Naive B cell (primary cell): Measurements from ENCODE around the gene DNAJC11. TPM values are rescaled to one million over a fixed set of nuclear protein-coding genes. Genes with fewer than 3 reads are reported as not detected.

ENCODE experiments used
- ATAC-seq, 2 donors: fragments of 150-1000 bp; cut with Tn5 transposase; 2 replicates each; pipeline ENCODE4 v1.10.0; 2021; ENCODE audit warnings: low read depth in 2 of 2, mild to moderate bottlenecking in 2 of 2, moderate library complexity in 2 of 2
- DNase-seq: peaks from one replicate; pipeline ENCODE4 v3.0.0; 2022
- H3K27ac Mint-ChIP-seq, 6 donors: one replicate each; pipeline ENCODE4 v1.8.0; 2020 to 2022; ENCODE audit warnings: mild to moderate bottlenecking in 6 of 6, mixed read lengths in 6 of 6, moderate library complexity in 5 of 6, inconsistent platforms in 2 of 6
- H3K27me3 Mint-ChIP-seq, 3 donors: one replicate each; pipeline ENCODE4 v1.8.0; 2021 to 2022; ENCODE audit warnings: mixed read lengths in 3 of 3, mild to moderate bottlenecking in 1 of 3
- H3K36me3 Mint-ChIP-seq, 2 donors: one replicate each; pipeline ENCODE4 v1.8.0; 2020 to 2022; ENCODE audit warnings: mixed read lengths in 2 of 2, inconsistent platforms in 1 of 2, mild to moderate bottlenecking in 1 of 2
- H3K4me1 Mint-ChIP-seq, 3 donors: one replicate each; pipeline ENCODE4 v1.8.0; 2020 to 2022; ENCODE audit warnings: mixed read lengths in 3 of 3, inconsistent platforms in 1 of 3, mild to moderate bottlenecking in 1 of 3, moderate library complexity in 1 of 3
- H3K4me3 Mint-ChIP-seq, 8 donors: one replicate each; pipeline ENCODE4 v1.8.0; 2020 to 2022; ENCODE audit warnings: mild to moderate bottlenecking in 8 of 8, mixed read lengths in 8 of 8, moderate library complexity in 8 of 8, inconsistent platforms in 2 of 8
- H3K9me3 Mint-ChIP-seq, 7 donors: one replicate each; pipeline ENCODE4 v1.8.0; 2020 to 2022; ENCODE audit warnings: mixed read lengths in 7 of 7, mild to moderate bottlenecking in 5 of 7, inconsistent platforms in 2 of 7, moderate library complexity in 1 of 7
- polyA plus RNA-seq, 6 donors: library from polyadenylated mRNA; unstranded; fragments of 300-500 nt; fragmentation: Illumina TruSeq; gene quantifications; one replicate each; pipeline ENCODE4 v1.2.3, GENCODE V29; 2021; ENCODE audit warnings: low read depth in 6 of 6

The DNAJC11 gene
- polyA plus RNA-seq, 6 donors from 2014 or later = 17.4 to 24.6 (median 20.5) TPM

DNA sequence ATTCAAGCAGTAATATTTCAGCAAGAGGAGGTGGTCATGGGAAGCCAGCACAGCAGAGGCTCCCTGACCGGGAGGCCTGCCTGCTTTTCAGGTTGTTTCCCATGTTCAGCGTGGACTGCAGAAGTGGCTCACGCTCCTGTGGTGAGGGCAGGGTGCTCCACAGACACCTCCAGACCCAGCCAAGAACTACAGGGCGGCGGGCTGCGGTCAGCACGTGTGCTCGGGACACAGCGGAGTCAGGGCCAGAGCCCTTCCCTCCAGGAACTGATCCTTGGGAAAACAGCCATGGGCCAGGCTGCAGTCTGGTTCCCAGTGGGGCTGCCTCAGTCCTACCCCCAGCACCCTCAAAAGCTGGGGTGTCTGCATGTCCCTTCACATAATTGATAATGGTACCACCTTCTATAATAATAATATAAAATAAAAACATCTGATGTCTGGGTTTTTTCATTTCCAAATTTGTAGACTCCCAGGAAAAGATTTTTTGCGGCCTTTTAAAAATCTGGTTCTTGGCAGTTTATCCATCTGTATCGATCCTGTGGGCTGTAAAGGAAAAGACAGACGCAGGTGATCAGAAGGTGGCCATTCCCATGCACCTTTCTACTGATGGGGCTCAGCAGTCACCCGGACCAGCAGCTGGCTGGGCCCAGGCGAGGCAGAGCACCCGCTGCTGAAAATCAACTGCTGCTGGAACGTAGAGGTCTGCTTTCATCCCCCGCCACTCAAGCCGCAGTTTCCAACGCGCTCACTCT lies 66.3 kb downstream of the DNAJC11 start:
- H3K36me3 Mint-ChIP-seq = no peaks in the 10 kb centered on the region
- DNase-seq (no peak), ATAC-seq (no peak)
- H3K27me3 Mint-ChIP-seq = no peaks in the 10 kb centered on the region
- H3K4me1 Mint-ChIP-seq = no peaks in the 10 kb centered on the region
- H3K9me3 Mint-ChIP-seq = no peaks in the 10 kb centered on the region
- H3K4me3 Mint-ChIP-seq = no peak overlapping the region
- H3K27ac Mint-ChIP-seq = no peak overlapping the region

DNA sequence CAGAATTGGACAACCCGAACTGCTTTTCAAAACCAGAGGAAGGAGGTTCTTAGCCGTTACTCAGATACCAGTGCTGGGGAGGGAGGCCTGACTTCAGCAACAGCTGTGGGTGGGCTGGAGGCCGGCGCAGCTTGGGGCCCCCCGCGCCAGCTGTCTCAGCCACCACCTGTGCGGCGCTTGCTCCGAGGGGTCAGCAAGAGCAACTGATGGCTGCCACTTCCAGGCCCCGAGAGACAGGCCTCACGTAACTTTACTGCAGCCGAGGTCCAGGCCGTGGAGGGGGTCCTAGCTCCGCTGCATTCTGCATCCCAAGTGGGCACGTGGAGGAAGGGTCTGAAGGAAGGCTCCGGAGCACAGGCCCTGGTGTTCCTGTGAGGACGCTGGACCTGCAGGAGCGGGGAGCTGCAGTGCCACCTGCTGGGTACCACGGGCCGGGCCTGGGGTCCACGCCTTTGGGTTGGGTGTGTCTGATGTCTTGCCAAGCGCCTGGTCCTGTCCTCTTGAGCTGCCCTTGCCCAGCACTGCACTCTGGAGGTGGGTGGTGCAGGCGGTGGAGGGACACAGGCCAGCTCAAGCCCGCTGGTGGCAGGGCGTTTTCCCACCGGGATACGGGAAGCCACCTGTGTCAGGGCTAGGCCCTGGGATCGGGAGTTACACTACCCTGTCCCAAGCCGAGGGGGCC lies 67.1 kb downstream of the DNAJC11 start:
- no peaks in the 10 kb centered on the region for H3K27me3 Mint-ChIP-seq
- DNase-seq (no peak), ATAC-seq (peak in 1 of 2 donors; percentile 41)
- H3K4me1 Mint-ChIP-seq = peaks cover 1 to 7% (median 5%) of the 10 kb centered on the region in 3 donors
- H3K9me3 Mint-ChIP-seq = no peaks in the 10 kb centered on the region
- peak overlapping the region in 1 of 6 donors; percentile 47 for H3K27ac Mint-ChIP-seq
- H3K36me3 Mint-ChIP-seq = peaks cover 0 to 5% of the 10 kb centered on the region in 2 donors
- no peak overlapping the region for H3K4me3 Mint-ChIP-seq

DNA sequence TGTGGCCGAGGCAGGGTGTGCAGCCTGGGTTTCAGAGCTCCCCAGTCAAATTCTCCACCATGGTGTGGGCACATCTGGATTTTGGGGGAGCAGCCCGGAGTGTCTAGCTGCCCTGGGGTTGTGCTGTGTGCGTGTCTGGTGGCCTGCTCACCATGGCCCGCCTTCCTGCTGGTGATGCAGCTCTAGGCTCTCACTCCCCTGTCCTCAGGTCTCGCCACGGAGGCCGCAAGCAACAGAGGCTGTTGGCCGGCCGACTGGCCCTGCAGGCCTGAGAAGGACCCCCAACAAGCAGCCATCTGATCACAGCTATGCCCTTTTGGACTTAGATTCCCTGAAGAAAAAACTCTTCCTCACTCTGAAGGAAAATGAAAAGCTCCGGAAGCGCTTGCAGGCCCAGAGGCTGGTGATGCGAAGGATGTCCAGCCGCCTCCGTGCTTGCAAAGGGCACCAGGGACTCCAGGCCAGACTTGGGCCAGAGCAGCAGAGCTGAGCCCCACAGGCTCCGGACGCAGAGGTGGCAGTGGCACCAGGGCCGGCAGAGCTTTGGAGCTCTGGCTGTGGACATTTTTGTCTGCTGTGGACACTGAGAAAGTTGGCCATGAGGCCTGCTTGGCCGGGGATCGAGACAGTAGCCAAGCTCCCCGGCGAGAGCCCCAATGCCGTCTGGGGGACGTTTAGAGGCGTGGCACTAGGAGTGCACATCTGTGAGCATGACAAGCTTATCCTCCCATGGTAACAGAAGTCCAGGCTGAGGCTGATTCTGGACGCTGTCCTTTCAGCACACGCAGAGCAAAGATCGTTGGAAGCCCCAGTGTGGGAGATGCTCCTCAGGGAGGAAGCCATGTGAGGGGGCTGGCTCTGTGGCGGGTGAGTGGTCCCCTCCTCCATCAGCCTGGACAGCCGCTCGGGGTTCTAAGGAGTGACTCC lies 68.8 kb downstream of the DNAJC11 start:
- Mint-ChIP-seq H3K27ac (peak overlapping the region in 3 of 6 donors; percentile 39 to 53 (median 47)), H3K36me3 (peaks cover 0 to 8% of the 10 kb centered on the region in 2 donors), H3K4me3 (peak overlapping the region in 1 of 8 donors; percentile 15), H3K9me3 (no peaks in the 10 kb centered on the region), H3K27me3 (no peaks in the 10 kb centered on the region), H3K4me1 (peaks cover 7 to 14% (median 10%) of the 10 kb centered on the region in 3 donors)
- no peak for DNase-seq
- ATAC-seq = no peak

- Mint-ChIP-seq H3K27ac (no peak overlapping the region), H3K4me1 (peaks cover 24 to 32% (median 27%) of the 10 kb centered on the region in 3 donors), H3K9me3 (no peaks in the 10 kb centered on the region), H3K27me3 (no peaks in the 10 kb centered on the region), H3K4me3 (no peak overlapping the region), H3K36me3 (peaks cover 0 to 8% of the 10 kb centered on the region in 2 donors)
- ATAC-seq (no peak), DNase-seq (no peak)
Measured at GRCh38 chr1:6631058-6631457, 70.6 kb downstream of the DNAJC11 start.

- DNase-seq (no peak), ATAC-seq (no peak)
- Mint-ChIP-seq H3K27me3 (no peaks in the 10 kb centered on the region), H3K4me3 (peak overlapping the region in 2 of 8 donors; percentile 36 to 75), H3K4me1 (peaks cover 27 to 38% (median 28%) of the 10 kb centered on the region in 3 donors), H3K27ac (no peak overlapping the region), H3K36me3 (peaks cover 0 to 8% of the 10 kb centered on the region in 2 donors), H3K9me3 (no peaks in the 10 kb centered on the region)
Measured at GRCh38 chr1:6630027-6630426, 71.6 kb downstream of the DNAJC11 start.

- DNase-seq = no peak
- peaks cover 28 to 43% (median 31%) of the 10 kb centered on the region in 3 donors for H3K4me1 Mint-ChIP-seq
- no peaks in the 10 kb centered on the region for H3K27me3 Mint-ChIP-seq
- H3K9me3 Mint-ChIP-seq = no peaks in the 10 kb centered on the region
- no peak for ATAC-seq
- peak overlapping the region in 1 of 8 donors; percentile 66 for H3K4me3 Mint-ChIP-seq
- peak overlapping the region in 1 of 6 donors; percentile 54 for H3K27ac Mint-ChIP-seq
- H3K36me3 Mint-ChIP-seq = peaks cover 0 to 8% of the 10 kb centered on the region in 2 donors
Measured at GRCh38 chr1:6628971-6629479, 72.6 kb downstream of the DNAJC11 start.

GRCh38 chr1:6627841-6628545 lies 73.6 kb downstream of the DNAJC11 start:
- H3K27me3 Mint-ChIP-seq = no peaks in the 10 kb centered on the region
- DNase-seq = no peak
- peaks cover 28 to 43% (median 34%) of the 10 kb centered on the region in 3 donors for H3K4me1 Mint-ChIP-seq
- H3K27ac Mint-ChIP-seq = peak overlapping the region in 2 of 6 donors; percentile 59 to 92
- no peaks in the 10 kb centered on the region for H3K9me3 Mint-ChIP-seq
- H3K4me3 Mint-ChIP-seq = peak overlapping the region in 7 of 8 donors; percentile 31 to 91 (median 86)
- peaks cover 0 to 8% of the 10 kb centered on the region in 2 donors for H3K36me3 Mint-ChIP-seq
- no peak for ATAC-seq

GRCh38 chr1:6627031-6627430 lies 74.6 kb downstream of the DNAJC11 start:
- no peak for DNase-seq
- Mint-ChIP-seq H3K4me3 (peak overlapping the region; percentile 64 to 94 (median 89)), H3K27ac (peak overlapping the region in 4 of 6 donors; percentile 24 to 91 (median 66)), H3K9me3 (no peaks in the 10 kb centered on the region), H3K4me1 (peaks cover 28 to 43% (median 34%) of the 10 kb centered on the region in 3 donors), H3K27me3 (no peaks in the 10 kb centered on the region), H3K36me3 (peaks cover 0 to 8% of the 10 kb centered on the region in 2 donors)
- ATAC-seq = peak in 1 of 2 donors; percentile 28

DNA sequence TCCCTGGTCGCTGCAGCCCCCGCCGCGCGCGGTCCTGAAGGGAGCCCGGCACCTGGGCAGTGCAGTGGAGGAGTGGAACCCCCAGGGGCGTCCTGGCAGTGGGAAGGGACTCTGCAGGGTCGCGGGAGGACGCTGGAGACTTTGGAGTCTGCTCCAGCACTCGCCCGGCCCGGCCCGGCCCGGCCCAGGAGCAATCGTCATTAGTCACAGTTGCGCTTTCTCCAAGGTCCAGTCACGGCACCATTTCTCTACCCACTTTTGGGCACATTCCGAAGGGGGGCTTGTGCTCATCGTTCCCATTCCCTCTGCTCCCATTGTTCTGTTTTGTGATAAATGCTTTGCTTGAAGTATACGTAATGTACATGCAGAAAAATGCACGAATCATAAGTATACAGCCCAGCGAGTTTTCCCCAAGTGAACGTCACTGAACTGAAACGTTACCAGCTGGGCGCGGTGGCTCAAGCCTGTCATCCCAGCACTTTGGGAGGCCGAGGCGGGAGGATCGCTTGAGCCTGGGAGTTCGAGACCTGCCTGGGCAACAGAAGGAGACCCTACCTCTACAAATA lies 75.9 kb downstream of the DNAJC11 start:
- DNase-seq = no peak
- H3K36me3 Mint-ChIP-seq = peaks cover 0 to 8% of the 10 kb centered on the region in 2 donors
- H3K9me3 Mint-ChIP-seq = no peaks in the 10 kb centered on the region
- H3K4me3 Mint-ChIP-seq = peak overlapping the region; percentile 84 to 94 (median 90)
- H3K27me3 Mint-ChIP-seq = no peaks in the 10 kb centered on the region
- H3K4me1 Mint-ChIP-seq = peaks cover 28 to 43% (median 34%) of the 10 kb centered on the region in 3 donors
- peak overlapping the region in 5 of 6 donors; percentile 57 to 74 (median 66) for H3K27ac Mint-ChIP-seq
- ATAC-seq = peak in 1 of 2 donors; percentile 30

GRCh38 chr1:6624710-6625583 lies 76.7 kb downstream of the DNAJC11 start, which contains the start of gene THAP3:
TSS of gene THAP3 (plus strand) at chr1:6624868. CDS start at chr1:6625219, 351 bp downstream.
- peak within 1 kb of the TSS in 5 of 6 donors; percentile 66 to 82 (median 72) for H3K27ac Mint-ChIP-seq
- peak within 1 kb of the TSS; percentile 84 to 94 (median 90) for H3K4me3 Mint-ChIP-seq
- ATAC-seq (peak; percentile 91 to 96), DNase-seq (peak; percentile 83)
- H3K27me3 Mint-ChIP-seq = no peaks in the 10 kb centered on the region
- no peaks in the 10 kb centered on the region for H3K9me3 Mint-ChIP-seq
- peaks cover 0 to 12% of the 10 kb centered on the region in 2 donors for H3K36me3 Mint-ChIP-seq
- H3K4me1 Mint-ChIP-seq = peaks cover 28 to 41% (median 34%) of the 10 kb centered on the region in 3 donors

DNA sequence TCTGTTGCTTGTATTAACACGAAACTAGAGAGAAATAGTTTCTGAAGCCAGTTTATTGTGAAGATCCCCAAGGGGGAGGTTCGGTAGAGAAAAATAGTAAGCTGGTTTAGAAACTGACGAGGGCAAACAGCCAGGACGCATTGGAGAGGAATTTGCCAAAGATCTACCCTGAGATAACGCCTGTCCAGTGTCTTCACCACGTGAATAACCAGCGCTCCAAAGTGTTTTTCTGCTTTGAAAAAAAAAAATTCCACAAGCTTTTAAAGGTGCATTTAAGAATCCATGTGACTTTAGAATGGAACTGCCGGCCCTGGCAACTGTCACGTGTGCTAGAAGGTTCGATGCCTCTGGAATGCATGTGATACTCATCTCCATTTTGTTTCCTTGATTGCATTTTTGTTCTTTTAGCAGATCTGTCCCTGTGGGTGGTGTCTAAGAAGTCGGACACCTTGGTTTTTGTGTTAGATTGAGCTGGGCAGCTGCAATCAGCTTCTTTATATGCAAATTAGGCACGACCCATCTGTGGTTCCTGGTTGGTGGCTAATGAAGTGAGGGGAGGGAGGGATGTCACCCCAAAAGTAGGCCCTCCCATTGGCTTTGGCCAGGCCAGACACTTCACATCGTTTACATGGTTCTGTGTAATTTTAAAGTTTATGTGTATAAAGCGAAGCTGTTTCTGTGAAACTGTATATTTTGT lies 78.2 kb downstream of the DNAJC11 start:
- Mint-ChIP-seq H3K27ac (no peak overlapping the region), H3K4me1 (peaks cover 26 to 33% (median 27%) of the 10 kb centered on the region in 3 donors), H3K9me3 (no peaks in the 10 kb centered on the region), H3K4me3 (peak overlapping the region in 3 of 8 donors; percentile 14 to 72 (median 44)), H3K36me3 (peaks cover 0 to 6% of the 10 kb centered on the region in 2 donors), H3K27me3 (no peaks in the 10 kb centered on the region)
- no peak for ATAC-seq
- no peak for DNase-seq
